D721Med (cell line): ENCODE results near the gene VIPR2.

Experiments used
- DNase-seq: peaks from one replicate; pipeline ENCODE4 v3.0.0; 2011; ENCODE audit warnings: low spot score; ENCODE audit not compliant: insufficient read length
- FAIRE-seq: peaks from 2 replicates; lab custom pipeline; 2011; peaks lifted over from hg19 to GRCh38; lab: Jason Lieb, UNC
- CTCF ChIP-seq: IDR thresholded peaks from 2 replicates; pipeline ENCODE4 v1.5.1; 2012; ENCODE audit warnings: mild to moderate bottlenecking, control low read depth; ENCODE audit not compliant: insufficient read depth; ENCODE audit errors: missing control alignments

The VIPR2 gene

GRCh38 chr7:159028508-159029401 is 115.9 kb downstream of the VIPR2 start:
- FAIRE-seq (no peak), DNase-seq (no peak)
- TF ChIP-seq CTCF, result no peak

GRCh38 chr7:159027789-159028507 is 116.7 kb downstream of the VIPR2 start:
- no peak for TF ChIP-seq CTCF
- DNase-seq (no peak), FAIRE-seq (no peak)

GRCh38 chr7:159027056-159027788 is 117.4 kb downstream of the VIPR2 start:
- no peak for DNase-seq
- TF ChIP-seq CTCF, result no peak
- no peak for FAIRE-seq

GRCh38 chr7:159026271-159027055 is 118.2 kb downstream of the VIPR2 start:
- TF ChIP-seq CTCF, result no peak
- no peak for DNase-seq
- no peak for FAIRE-seq

GRCh38 chr7:159025161-159025779 is 119.4 kb downstream of the VIPR2 start:
- no peak for TF ChIP-seq CTCF
- FAIRE-seq (no peak), DNase-seq (no peak)

GRCh38 chr7:159024280-159024951 is 120.3 kb downstream of the VIPR2 start:
- FAIRE-seq, result no peak
- no peak for DNase-seq
- no peak for TF ChIP-seq CTCF
